HG03139 (cell line): ENCODE measurements around the gene CAMTA1.
"Not testable (repeated sequence)": the region's sequence is repeated elsewhere in the genome, so short reads cannot be mapped to it uniquely, and the experiment has no call there.

Experiments used
- ATAC-seq: cut with Tn5 transposase; IDR thresholded peaks from one replicate; pipeline ENCODE4 v1.9.1; 2021; ENCODE audit not compliant: unreplicated experiment

CAMTA1 gene

DNA sequence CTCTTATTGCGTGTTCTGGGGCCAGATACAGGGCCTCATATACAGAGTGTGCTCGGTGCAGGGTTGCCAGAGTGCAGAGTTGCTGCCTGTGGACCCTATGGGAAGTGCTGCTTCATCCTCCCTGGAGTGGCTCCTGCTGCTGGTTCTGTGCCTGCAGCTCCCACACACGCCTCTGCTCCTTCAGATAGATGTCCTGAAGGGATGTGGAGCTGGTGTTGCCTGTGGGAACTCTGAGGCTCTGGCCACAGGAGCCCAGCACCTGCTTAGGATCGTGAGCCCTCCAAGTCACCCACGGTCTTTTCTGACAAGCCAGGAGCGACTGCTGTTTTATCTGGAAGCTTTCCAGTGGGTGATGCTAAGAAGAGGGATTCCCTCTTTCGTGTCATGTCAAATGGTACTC is 120.5 kb downstream of the CAMTA1 start:
- ATAC-seq = no peak

DNA sequence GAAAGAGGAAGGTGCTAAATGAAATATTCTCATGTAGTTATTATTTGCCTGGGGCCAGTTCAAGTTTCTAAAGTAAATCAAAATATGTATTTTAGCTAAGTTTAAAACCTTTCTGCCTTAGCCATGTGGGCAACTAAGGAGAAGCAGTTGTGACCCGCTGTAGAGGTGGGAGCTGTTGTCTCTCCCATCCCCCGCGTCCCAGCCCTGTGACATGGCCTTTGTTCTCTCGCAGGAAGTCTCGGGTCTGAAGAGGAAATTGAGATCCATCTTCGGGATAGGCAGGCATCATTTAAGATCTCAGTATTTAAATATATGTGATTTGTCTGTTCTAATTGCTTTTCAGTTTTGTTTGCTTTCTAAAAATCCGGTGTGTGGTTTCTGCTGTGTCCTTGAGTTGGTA is 121.5 kb downstream of the CAMTA1 start:
- no peak for ATAC-seq

DNA sequence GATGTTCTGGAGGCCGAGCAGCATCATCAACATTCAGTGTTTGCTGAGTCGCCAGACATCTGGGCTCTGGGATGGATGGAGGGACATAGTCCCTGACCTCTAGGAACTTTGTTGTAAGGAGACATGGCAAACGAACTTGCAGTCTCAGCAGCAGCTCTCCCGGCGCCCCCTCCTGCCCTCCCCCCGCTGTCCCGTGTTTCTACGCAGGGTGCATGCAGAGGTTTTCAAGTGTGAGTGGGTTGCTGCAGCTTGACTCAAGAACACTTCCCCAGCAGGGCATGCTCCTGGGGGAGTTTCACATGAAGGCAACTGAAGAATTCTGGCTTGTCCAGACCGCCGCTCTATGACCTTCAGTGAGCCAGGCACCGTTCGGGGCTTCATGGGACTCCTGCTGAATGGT is 121.9 kb downstream of the CAMTA1 start:
- ATAC-seq = no peak

DNA sequence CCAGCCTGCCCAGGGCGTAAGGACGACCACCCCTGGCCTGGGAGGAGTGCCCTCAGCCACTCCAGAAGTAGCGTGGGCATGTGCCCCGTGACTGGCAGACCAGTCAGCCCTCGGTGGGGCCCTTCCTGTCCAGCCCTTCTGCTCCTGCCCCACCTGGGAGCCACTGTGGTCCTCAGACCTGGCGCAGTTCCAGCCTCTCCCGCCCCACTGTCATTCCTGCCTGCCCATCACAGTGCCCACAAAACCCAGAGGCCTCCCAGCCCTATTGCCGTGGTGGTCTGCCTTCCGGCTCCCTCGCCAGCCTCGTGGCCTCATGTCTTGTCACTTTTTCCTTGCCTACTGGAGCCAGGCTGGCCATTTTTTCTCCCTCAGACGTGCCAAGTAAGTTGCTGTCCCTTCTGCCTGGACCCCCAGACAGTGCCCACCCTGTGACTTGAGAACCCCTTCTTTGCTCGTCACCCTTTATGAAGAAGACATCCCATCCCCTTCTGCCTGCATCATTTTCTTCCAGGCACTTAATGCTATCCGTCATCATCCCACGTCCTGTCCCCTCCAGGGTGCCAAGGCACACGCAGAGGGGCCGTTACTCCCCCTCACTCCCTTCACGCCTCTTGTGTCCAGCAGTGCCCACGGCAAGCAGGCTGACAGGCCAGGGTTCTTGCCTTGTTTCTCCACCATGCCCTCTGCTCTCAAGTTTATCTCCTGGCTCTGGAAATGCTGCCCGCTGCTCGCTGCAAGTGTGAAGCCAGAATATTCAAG is 122.6 kb downstream of the CAMTA1 start:
- no peak for ATAC-seq

DNA sequence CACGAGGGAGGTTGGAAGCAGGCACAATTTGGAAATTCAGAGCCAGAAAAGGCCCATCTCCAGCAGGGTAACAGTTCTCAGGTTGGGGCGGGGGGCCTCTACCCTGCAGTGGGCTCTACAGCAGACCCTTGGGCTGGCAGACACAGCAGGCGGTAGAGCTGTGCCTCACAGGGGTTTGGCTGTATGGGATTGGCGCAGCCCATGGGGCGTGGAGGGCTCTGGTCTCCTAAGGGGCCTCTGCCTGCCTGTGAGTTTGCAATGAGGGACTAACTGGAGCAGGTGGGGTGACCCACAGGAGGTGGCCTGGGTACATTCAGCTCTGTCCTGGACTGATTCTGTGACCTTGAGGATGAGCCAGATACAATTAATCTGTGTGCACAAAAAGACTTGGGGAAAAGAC is 124.1 kb downstream of the CAMTA1 start:
- no peak for ATAC-seq

DNA sequence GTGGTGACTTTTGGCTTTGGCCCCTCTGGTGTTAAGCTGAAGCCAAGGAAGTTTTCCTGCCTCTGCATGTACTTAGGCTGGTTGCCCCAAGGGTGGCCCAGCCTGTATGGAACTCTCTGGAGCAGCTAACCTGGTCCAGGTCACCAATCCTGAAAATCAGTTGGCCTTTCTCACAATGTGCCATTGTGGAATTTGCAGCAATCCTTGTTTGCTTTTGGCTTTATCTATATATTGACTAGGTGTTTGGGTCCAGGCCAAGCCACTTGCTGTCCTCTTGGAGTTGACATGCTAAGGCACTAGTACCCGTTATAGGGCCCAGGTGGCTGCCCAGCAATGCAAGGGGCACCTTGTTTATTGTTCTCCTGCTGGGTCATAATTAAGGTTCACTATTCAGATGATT is 124.6 kb downstream of the CAMTA1 start:
- no peak for ATAC-seq

DNA sequence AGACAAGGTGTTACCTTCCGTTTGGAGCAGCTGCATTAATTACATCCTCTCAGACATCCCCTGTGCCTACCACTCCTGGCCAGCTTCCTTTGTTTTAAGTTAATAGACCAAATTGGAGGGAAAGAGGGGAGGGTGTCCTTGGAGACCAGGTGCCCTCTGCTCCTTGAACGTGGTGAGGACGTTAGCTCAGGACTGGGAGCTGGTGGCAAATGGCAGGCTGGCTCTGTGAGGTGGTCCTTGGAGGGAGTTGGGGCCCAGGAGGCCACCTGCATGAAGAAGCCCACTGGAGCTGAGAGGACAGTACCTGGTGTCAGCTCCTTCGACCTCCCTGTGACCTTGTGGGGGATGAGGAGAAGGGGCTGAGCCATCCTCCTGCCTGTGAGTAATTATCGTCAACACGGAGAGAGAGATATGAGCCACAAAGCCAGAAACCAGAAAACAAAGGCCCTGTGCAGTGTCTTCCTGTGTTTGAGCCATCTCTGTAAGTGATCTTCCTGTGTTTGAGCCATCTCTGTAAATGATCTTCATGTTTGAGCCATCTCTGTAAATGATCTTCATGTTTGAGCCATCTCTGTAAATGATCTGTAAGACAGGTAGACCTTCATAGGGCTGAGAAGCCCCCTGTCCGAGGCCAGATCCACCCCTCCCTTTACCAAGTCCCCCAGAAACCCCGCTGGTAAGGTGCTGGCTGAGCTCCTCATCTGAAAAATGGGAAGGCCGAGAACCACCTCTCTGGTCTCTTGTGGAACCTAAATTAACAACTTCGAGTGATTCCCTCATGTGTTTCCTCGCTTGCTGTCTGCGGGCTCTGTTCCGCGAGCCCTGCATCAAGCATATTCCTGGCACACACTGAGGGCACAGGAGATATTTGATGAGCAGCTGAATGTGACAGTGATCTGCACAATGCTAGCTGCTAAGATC is 126.0 kb downstream of the CAMTA1 start:
- ATAC-seq = no peak

DNA sequence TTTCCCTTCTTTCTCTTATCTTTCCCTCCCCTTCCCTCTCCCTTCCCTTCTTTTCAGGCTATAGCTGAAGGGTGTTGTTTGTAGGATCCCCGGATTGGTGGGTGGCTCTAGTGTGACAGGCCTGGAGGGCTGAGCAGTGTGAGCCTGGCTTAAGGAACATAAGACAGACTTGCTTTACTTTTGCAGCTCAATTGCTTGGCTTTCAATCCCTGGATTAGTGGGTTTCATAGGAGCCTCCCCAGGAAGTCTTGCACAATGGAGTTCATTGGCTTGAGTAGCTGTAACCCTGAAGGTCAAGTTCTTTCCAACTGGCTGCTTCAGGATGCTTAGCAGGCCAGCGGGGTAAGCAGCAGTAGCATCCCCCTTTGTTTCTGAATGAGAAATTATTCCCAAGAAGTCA is 126.7 kb downstream of the CAMTA1 start:
- no peak for ATAC-seq

DNA sequence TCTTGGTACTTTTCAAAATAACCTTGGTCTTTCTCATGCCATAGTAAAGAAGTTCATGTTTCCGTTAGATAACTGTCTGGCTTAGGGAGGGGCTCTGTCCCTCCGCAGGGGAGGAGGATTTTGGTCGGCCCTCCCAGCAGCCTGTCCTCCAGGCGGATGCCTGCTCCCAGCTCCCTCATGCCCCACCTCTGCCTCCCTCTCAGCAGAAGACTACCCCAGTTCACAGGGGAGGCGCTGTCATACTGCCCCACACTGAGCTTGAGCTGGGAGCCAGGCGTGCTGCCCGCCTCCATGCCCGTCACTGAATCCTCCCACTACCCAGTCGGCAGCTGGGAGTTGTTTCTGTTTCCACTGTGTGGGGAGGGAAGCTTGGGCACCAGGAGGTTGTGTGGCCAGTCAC is 127.3 kb downstream of the CAMTA1 start:
- ATAC-seq = no peak

DNA sequence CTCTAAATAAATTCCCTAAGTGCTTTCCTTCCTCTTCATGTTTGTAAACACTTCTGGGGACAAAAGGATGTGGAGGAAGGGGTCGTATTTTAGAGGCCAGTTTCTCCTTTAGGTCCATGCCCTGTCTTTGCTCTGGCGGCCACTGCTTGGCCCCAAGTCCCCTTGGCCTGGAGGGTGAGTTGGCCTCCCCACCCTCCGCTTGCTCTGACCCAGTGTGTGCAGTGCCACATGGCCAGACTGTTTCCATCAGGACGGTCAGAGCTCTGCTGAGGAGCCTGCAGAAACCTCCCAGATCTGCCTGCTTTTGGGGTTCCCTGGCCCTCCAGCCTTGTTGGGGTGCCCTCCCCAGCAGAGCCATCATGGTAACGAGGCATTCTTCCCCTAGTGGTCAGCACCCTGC is 127.8 kb downstream of the CAMTA1 start:
- ATAC-seq = no peak

DNA sequence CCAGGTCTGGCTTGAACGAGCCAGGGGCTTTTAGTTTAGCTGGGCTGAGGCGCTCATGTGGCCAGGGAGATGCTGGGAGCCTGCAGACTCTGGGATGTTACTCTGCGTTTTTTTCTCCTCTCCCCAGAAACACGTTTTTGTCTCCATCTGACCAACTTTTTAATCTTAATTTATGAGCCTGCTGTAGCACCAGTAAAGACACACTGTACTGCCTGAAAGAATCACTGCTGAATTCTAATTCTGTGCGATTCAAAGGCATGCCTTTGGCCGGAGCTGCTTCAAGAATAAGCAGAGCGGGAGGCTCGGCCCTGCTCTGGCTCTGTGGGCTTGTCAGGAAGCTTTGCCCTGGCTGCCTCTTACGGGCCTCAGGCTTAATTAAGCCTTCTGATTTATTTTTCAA is 129.5 kb downstream of the CAMTA1 start:
- no peak for ATAC-seq

DNA sequence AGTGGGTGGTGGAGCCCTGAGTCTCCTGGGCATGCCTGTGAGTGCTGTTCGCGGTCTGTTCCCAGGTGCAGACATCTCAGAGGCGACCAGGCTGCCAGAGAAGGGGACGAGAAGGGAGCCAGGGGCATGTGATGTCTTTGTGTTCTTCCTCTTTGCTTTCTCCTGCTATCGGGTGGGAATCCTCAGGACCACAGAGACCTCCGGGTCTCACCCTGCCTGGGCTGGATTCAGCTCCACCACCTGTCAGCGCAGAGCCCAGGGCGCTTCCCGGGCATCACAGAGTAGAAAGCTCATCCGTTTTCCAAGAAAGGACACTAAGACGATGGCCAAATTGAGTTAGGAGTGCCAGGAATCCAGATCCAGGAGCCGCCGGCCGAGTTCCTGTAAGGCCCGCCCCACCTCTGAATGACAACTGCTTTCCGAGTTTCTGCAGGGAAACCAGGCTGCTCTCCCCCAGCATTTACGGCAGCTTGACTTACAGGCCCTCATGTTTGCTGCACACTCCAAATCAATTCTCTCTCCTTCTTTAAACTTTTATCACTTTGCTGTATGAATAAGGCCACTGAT is 130.8 kb downstream of the CAMTA1 start:
- ATAC-seq = no peak

DNA sequence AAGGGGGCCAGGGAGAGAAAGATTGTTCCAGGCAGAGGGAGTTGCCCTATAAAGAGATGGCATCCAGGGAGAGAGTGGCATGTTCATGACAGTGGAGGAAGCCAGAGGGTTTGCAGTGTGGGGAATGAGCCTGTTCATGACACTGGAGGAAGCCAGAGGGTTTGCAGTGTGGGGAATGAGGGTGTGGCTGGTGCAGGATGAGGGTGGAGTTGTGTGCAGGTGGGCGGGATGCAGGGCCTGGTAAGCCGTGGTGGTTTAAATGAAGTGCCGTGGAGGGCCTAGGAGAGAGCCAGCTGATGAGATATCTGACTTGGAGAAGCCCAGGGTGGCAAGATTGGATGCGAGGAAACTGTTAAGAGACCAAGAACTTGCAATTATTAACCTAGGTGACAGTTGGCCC is 131.8 kb downstream of the CAMTA1 start:
- ATAC-seq = no peak

DNA sequence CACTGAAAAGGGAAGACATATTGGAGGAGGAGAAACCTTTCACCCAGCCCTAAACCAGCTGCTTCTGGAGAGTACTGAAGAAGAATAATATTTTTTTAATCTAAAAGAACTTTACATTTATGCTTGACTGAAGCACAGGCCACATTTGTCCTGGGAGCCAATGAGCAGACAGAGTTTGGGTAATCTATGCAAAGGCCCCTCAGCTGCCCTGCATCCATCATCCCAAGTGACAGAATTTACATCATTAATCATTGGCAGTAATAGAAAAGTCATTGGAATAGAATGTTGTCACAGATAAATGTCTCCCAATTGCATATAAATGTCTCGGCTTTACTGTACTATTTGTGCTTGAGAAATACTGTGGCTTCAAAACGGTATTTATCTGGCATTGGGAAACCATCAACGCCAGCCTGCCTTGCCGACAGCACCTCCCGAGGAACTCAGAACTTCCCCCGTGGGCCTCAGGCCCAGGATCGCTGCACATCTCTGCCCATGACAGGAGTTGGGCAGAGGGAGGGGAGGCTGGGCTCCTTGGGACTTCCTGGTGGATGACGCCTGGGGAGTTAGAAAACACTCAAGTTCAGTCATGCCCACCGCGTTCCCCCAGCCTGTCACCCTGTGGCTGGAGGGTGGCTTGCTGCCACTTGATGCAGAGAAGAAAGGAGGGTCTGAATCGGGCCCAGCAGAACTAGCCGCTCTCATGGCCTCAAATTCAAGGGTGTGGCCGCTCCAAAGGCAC is 133.1 kb downstream of the CAMTA1 start:
- ATAC-seq = no peak

DNA sequence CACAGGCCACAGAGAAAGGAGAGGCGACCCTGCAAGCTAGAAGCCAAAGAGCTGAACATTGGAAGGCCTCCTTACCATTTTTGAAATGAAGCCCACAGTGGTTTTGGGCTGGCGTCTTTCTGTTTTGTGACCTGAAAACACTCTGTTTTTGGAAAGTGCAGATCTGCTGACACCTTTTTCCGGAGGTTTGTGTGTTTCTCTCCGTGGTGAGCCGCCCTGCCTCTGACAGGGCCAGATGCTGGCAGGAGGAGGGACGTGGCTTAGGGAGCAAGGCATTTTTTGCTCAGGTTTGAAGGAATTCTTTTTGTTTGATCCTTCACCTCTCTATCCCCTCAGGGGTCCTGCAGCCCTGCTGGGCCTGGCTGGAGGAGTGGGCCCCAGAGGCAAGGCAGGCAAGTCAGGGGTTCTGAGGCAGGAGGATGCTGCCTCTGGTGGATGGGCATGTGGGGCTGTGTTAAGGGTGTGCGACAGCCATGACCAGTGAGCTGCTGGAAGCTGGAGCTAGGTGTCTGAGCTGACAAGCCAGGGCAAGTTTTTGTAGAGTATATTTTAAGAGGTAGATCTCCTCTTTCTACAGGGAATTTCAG is 133.8 kb downstream of the CAMTA1 start:
- ATAC-seq = no peak

DNA sequence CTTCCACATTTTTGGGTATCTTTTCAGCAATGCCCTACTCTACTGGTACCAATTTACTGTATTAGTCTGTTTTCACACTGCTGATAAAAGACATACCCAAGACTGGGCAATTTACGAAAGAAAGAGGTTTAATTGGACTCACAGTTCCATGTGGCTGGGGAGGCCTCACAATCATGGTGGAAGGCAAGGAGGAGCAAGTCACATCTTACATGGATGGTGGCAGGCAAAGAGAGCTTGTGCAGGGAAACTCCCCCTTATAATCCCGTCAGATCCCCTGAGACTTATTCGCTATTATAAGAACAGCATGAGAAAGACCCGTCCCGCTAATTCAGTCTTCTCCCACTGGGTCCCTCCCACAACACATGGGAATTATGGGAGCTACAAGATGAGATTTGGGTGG is 136.3 kb downstream of the CAMTA1 start:
- not testable (repeated sequence) for ATAC-seq

DNA sequence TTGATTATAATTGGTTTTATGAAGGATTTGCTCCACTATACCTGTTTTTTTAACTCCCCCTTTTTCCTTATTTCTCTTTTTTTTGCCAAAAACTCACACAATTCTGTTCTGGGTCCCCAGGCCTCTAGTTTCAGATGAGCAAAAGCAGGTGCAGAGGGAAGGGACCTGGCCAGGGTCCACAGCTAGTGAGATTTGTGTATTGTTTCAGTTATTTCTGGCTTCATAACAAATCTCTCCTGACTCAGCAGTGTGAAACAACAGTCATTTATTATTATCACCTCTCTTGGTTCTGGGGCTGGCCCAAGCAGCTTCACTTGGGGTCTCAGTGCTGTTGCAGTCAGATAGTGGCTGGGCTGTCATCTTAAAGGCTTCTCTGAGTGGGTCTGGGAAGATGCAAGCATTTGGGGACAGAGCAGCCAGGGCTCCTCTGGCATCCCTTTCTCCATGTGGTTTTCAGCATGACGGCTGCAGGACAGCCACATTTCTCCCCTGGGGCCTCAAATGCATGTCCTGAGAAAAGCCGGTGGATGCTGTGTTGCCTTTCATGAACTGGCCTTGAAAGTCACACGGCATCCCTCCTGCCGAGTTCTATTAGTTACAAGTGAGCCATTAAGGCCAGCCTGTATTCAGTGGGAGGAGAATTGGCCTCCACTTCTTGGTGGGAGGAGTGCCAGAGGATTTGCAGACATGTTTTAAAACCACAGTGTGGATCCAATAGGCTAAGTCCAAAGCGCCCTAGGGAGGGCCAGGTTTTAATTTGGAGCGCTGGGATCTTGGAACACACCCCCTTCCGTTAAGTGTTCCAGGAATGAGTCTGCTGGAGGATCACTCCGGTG is 137.1 kb downstream of the CAMTA1 start:
- no peak for ATAC-seq

DNA sequence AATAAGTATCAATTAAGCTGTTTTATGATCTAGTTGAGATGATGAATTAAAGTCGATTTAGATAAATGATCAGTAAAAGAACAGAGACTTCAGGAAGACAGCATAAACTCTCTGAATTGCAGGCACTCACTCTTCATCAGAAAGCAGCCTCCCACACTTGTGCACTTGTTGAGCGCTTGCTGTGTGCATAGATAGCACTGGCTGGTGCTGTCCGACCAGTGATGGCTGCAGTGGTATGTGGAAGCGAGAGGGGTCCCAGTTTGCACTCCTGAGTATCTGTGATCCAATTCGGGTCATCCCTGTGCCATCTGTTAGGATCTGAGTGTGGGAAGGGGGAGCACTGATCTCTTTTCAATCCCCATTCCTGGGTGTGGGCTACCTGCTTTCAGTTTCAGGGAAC is 137.8 kb downstream of the CAMTA1 start:
- no peak for ATAC-seq

DNA sequence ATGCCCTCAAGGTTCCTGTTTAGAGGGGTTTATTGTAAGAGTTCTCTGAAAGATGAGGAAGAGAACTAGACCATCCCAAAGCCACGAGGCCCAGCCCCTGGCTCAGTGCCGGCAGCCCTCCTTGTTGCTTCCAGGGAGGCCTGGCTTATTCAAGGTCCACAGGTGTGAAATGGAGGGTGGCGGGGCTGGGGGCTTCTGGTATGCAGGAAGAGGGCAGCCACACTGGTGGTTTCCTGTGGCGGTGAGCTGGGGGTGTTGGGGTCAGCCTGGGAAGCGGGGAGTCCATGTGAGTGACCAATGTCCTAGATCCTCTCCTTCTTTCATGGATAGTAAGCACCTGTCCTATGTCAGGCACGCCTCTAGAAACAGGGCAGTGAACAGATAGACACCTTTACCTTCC is 138.2 kb downstream of the CAMTA1 start:
- ATAC-seq = no peak
